Stimulated activated CD4-positive, alpha-beta T cell treated with anti-CD3 and anti-CD28 coated beads, Interleukin-12 subunit alpha, Interleukin-12 subunit beta, amount 100 ng/mL, for 24 hours (primary cell): ENCODE measurements around the gene CHADL.

Experiments
- DNase-seq, 2 experiments: peaks; one replicate each; pipeline ENCODE4 v3.0.0-alpha.2; 2020; ENCODE audit warnings: low read depth in 2 of 2

CHADL gene

DNA sequence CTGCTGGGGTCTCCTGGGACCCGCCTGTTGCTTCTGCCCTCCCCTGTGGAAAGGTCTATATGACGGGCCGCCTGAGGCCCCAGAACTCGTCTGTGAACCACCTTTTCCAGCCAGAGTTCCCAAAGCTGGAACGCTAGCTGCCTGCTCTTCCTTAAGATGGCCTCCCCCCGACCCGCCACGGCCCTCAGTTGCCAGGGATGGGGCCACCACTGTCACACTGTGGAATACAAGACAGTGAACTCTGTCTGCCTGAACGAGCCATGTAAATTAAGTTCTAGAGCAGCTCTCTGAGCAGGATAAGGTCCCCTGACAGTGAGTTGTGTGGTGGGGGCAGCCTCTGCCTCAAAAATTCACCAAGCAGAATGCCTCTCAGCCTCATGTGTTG is 10.3 kb downstream of the CHADL start:
- no peak for DNase-seq

DNA sequence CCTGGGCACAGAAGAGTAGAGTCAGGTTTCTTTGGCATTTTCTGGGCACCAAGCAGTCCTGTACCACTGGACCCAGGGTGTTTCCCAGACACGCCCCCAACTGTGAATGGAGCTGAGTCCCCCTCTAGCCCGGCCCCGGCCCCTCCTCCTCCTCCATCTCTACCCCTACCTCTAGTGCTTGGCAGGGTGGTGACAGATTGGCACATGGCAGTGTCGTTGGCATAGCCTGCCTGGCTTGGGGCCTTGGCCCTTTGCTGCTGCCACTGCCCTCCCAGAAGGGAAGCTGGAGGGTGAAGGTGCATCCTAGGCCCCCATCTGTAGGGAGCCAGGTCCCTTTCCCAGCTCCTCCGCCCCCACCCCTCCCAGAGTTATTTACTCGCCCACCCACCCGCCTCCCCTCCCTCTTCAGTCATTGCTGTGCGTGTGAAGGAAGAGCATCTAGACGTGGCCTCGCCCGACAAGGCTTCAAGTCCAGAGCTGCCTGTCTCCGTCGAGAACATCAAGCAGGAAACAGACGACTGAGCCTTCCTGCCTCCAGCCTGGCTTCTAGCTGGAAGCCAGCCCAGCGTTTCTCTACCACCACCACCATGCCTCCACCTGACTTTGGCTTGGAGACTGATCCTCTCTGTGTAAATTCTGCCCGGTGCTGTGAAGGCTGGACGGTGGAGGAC is 10.9 kb downstream of the CHADL start:
- no peak for DNase-seq

DNA sequence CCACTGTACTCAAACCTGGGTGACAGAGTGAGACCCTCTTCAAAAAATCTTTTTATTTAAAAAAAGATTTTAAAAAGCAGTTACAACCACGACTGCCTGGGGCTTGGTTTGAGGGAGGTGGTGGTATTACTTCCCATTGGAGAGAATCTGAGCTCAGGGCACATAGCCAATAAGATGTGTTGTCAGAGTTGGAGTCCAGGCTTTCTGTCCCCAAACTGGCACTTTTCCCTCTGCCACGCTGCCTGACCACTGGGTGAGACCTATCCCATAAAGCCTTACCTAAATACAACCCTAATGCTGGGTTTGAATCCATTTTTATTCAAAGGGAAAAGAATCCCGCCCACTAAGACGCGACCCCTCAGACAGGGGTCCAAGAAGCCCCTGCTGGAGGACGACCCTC is 11.5 kb downstream of the CHADL start:
- no peak for DNase-seq

DNA sequence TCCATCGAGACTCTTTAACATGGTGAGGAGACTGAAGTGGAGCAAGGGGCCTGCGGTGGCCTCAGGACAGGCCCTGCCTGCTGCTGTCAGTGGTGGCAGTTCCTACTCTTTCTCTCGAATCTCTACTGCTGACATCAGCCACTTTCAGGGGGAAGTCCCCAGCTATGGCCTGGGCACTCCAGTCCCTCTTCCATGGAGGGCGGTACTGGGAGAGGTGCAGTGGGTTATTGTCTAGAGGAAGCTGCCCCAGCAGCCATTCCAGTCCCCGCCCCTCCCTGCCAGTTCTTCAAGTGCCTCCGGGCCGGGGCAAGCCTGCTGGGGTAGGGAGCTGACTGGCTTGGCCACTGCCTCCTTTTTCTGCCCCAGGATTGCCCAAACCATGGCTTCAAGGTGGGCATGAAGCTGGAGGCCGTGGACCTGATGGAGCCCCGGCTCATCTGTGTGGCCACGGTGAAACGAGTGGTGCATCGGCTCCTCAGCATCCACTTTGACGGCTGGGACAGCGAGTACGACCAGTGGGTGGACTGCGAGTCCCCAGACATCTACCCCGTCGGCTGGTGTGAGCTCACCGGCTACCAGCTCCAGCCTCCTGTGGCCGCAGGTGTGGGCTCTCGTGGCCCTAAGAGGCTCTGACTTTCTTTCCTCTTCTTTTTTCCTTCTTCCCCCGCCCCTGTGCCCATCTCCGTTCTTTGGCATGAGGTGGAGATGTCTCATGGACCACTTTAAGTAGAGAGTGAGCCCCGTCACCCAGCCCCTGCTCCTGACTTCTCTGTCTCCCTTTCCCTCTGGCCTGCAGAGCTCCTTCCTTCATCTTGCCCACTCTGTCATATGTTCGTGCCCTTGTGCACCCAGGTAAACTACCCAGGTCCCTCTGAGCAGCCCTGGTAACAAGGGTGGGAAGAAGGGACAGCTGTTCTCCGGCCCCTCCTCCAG is 13.7 kb downstream of the CHADL start:
- no peak for DNase-seq

DNA sequence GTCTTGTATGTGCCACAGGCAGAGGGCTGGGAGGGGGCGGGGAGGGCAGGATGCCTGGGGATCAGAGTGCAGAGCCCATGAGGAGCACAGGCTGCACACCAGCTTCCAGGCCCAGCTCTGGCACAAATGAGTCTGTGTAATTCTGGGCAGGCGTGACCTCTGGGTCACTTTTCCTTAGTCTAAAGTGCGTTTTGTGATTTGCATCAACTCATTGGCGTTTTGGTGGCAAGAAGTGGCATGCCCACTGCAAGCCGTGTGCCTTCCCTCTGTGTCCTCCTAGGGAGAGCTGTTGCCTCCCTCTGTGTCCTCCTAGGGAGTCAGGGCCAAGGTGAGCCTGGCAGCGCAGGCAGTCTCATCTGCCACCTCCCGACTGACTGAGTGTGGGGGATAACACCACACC is 17.2 kb downstream of the CHADL start:
- DNase-seq = no peak

DNA sequence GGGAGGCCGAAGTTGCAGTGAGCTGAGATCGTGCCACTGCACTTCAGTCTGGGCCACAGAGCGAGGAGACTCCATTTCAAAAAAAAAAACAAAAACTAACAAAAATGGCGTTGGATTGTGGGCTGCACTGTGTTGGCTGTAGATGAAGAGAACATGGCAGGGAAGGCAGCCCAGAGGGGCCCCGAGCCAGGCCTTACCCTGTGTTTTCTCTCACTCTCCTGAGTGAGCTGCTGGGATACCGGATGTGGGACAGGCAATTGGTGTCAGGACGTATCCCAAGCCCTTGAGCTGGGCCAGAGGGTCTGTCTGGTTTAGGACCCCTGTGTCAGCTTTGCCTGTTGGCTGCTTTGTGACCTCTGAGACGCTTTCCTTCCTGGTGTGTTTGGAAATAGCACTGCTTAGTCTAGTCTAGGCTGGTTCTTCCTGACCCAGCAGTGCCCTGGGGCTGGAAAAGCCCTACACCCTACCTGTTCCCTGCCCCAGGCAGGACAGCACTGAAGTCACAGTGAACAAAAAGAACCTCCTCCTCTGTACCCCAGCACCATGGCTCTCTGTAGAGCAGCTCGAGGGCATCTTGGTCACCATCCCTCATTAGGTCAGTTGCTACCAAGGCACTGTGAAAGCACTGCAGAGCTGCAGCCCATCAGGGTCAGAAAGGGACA is 17.8 kb downstream of the CHADL start:
- DNase-seq = no peak

DNA sequence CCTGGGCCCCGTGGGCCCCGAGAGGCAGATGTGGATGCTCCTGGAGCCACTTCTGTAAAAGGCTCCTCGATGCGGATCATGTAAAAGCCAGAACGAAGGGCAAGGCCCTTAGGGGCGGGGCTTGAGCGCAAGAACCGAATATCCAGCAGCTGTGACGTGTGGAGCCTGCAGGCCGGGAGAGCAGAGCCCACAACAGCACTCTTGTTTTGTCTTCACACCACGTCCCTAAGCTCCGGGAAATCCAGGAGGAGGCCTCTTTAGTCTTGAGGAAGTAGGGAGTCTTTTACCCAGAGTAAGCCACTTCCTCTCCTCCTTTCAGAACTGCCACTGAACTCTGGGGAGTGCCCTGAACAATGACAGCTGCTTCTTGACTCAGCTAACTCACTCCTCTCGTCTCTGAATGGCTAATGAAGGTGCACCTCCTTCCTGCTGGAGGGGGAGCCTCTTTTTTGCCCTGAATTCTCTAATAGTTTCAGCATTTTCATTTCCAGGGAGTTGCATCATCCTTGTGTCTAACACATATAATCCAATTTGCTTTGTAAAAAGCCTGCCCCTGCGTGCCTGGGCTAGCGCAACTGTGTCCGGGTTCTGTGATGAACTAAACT is 23.1 kb downstream of the CHADL start:
- DNase-seq = no peak

DNA sequence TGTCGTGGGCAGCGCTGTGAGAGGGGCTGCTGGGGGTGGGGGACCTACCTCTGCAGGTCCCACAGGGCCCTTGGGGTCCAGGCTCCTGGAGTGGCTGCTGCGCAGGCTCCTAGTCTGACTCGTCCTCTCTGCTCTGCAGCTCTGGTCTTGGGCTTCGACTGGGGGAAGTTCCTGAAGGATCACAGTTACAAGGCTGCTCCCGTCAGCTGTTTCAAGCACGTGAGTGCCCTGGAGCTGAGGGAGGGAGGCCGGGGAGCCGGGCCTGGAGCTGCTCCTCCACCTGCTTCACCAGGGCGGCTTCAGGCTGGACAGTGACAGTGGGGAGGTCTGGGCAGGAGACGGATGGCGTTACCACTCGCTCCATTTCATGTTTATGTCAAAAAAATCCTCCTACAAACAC is 23.7 kb downstream of the CHADL start:
- DNase-seq = no peak

DNA sequence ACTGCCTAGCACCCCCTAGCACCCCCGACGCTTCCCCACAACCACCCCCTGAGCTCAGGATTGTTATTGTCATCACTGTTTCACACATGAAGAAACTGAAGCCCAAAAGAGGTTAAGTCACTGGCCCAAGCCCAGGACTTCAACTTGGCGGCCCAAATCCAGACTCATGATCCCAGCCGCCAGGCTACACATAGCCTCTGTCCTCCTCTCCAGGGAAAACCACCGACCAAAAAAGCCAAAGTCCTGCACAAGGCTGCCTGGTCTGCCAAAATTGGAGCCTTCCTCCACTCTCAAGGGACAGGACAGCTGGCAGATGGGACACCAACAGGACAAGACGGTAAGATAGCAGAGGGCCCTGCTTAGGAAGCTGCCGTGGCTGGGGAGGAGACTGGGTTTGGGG is 24.8 kb downstream of the CHADL start:
- DNase-seq = no peak

DNA sequence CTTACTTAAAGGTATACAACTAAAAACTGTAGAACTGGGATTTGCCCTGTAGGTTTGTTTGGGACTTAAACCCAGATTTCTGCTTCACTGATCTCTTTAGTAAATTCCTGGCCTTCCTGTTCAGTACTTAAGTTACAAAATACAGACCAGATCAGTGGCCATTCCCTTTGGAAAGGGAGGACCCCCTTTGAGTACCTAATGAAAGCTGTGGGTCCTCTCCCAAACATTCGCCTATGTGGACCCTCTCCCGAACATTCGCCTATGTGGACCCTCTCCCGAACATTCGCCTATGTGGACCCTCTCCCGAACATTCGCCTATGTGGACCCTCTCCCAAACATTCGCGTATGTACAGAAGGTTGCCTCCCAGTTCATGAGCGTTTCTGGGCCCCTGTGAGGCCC is 25.3 kb downstream of the CHADL start:
- no peak for DNase-seq

DNA sequence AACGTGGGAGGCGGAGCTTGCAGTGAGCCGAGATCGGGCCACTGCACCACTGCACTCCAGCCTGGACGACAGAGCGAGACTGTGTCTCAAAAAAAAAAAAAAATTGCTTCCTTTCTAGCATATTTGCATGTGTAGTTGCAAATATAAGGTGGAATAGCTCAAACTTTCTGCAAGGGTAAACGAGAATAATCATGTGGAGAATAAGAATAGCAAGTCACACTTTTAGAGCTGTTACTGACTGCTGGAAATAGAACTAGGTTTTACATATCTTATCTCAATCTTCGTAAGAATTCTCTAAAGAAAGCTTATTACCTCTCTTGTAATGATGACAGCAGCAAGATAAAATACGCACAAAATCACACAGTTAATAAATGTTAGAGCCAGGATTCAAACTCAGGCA is 34.0 kb downstream of the CHADL start:
- no peak for DNase-seq

DNA sequence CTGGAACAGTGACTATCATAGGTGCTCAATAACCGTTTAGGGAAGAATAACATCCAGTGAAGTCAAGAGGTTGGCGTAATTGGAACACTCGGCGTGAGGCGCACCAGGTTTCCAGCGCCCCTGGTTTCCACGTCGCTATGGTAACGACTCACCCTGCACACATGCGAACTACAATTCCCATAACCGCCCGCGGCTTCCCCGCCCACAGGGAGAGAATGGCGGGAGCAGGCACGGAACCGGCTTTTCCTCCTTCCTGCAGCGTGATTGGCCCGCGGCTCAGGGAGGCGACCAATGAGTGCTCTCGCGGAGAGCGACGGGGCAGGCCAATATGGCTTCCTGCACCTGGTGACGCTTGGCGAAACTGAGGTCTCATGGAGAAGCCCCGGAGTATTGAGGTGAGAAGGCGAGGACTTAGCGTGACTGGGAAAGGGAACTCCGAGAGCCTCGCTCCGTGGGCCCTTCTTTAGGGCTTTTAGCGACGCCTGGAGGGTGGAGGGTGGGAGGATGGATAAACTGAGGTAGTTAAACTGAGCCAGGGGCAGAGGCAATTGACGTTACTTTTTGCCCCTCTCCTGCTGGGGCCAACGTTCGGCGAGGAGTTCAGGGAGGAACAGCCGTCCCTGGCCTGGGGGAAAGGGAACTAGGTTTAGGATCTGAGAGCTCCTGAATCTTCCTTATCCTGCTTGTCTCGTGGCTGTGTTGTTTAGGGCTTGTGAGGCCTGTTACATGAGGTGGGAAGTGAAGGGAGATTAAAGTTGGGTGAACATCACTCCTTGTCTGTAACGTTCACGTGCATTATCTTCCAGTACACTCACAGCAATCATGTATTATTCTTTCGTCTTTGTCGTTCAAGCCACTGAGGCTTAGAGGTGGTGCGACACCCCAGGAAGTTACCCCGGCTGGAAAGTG is 35.5 kb downstream of the CHADL start, which contains the start of gene L3MBTL2:
L3MBTL2 (plus strand) TSS at position 321 of the 909 bp plus-strand sequence; CDS start at position 372, 51 bp downstream.
- peak; percentile 97 to 99 for DNase-seq

DNA sequence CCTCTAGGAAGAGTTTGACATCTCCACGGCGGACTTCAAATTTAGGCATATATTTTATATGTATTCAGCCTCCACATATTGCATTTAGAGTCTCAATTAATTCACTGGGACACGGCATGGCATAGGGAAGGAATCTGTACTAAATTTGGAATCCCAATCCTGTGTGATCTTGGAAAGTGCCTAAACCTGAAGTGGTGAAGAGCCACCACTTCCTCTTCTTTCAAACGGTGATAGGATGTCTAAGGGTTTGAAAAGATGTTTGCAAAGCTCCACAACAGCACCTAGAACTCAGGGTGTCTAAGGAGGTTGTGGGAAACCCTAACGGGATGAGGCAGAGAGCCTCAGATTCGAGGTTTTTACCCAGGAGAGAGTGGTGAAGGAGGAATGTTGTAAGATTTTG is 36.7 kb downstream of the CHADL start:
- DNase-seq = no peak

DNA sequence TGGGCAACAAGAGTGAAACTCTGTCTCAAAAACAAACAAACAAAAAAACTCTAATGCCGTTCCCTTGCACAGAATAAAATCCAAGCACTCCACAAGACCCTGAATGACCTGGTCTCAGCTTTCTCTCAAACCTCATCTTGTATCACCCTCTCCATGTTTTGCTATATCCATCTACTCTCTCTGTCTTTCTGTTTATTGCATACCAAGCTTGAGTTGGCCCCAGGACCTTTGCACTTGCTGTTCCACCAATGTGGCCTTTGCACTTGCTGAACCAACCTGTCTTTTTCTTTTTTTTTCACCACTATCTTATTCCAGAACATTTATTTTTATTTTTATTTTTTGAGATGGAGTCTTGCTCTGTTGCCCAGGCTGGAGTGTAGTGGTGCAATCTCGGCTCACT is 37.6 kb downstream of the CHADL start:
- no peak for DNase-seq

DNA sequence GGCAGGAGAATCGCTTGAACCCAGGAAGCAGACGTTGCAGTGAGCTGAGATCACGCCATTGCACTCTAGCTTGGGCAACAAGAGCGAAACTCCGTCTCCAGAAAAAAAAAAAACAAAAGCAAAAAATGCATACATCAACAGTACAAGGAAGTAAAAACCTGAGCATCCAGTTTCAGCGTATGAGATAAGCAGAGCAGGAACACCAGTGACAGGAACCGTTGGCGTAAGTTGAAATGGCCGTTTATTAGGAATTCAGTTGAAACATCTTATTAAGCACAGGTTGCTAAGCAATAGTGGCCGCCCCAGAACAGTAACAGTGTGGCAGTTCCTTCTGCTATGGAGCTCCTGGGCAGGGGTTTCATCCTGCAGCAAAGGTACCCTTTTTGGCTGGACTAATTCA is 39.6 kb downstream of the CHADL start:
- DNase-seq = no peak

DNA sequence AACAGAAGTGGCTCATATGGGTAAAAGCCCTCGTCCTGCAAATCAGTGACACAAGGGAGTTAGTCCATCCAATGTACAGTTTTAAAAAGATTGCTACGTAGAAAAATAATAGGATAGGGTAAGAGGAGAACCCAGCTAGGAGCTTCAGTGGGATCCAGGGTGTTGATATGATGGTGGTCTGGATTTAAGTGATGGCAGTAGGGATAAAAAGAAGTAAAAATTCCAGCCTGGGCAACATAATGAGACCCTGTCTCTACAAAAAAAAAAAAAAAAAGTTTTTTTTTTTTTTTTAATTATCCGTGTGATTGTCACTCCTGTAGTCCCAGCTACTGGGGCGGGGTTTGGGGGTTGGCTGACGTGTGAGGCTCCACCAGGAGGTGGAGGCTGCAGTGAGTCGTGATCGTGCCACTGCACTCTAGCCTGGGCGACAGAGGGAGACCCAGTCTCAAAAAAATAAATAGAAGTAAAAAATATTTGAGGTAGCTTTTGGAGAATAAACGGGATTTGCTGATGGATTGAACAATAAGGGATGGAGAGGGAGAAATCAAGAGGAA is 42.6 kb downstream of the CHADL start:
- peak in 1 of 2 experiments; percentile 57 for DNase-seq

DNA sequence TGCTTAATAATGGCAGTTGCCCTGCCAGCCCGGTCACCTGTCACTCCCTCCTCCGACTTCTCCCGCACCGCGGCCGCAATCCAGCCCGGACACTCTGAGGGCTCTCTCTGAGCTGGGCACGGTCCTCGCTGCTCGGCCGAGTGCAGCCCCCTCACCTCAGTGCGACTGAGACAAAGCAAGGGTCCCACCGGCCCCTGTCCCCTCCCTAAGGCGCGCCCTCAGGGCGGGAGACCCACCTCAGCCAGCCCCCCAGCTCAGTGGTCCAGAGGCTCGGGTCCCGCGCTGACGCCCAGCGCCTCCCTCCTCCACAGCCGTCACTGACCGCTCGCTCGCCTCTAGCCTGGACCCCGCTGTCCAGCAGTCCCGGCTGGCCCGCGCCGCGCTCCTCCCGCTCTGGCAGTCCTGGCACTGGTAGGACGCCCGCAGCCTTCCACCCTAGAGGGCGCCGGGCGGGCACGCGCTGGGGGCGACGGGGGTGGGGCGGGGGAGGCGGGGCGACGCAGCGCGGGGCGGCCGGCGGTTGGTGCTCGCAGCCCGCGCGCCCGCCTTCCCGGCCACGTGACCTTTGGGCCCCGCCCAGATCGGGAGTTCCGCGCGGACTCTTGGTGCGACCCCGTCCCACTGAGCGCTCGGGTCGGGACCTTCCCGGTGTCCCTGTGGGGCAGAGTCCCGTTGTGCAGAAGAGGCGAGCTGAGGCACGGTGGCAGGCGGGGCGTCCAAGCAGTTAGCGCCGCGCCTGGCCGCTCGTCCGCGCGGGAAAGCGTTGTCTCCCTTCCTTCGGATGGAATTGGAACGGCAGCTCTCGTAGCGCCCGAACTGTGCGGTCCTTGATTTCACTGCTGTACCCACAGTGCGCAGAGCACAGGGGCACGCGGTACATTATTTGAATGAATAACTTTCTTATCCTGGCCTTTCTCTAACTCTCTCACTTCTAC is 43.4 kb downstream of the CHADL start:
- peak; percentile 61 to 80 for DNase-seq

DNA sequence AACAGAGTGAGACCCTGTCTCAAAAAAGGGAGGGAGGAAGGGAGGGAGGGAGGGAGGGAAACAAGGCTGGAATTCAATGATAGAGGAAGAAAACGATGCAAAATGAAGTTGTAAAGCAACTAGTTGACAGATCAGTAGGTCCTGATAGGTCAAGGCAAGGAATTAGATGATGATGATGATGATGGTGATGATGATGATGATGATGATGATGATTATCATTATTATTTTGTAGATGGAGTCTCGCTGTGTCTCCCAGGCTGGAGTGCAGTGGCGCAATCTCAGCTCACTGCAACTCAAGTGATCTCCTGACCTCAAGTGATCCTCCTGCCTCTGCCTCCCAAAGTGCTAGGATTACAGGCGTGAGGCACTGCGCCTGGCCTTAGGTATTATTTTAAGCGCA is 46.9 kb downstream of the CHADL start:
- DNase-seq = no peak

DNA sequence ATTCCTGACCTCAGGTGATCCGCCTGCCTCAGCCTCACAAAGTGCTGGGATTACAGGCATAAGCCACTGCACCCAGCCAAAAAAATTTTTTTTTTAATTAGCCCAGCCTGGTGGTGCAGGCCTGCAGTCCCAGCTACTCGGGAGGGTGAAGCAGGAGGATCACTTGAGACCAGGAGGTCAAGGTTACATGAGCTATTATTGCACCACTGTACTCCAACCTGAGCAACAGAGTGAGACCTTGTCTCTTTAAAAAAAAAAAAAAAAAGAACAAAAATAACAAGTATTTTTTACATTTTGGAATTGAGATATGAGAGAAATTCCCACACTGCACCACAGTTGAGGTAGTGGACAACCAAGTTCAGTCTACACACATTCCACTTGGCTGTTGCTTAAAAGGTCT is 49.3 kb downstream of the CHADL start:
- no peak for DNase-seq

DNA sequence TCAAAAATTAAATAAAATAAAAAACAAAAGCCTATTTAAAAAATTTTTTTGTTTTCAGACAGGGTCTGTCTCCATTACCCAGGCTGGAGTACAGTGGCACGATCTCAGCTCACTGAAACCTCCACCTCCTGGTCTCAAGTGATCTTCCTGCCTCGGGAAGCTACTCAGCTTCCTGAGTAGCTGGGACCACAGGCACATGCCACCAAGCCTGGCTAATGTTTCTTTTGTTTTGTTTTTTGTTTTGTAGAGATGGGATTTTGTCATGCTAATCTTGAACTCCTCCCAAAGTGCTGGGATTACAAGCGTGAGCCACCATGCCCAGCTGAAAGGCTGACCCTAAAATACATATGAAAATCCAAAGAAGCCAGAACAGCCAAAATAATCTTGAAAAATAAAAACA is 56.1 kb downstream of the CHADL start:
- no peak for DNase-seq
